ENCODE data around the gene AFG1L.
"Not testable (repeated sequence)": the region's sequence is repeated elsewhere in the genome, so short reads cannot be mapped to it uniquely, and the experiment has no call there.

AFG1L gene

GRCh38 chr6:108403236-108403635 lies 108.4 kb downstream of the AFG1L start:
- no peak for DNase-seq (ENCODE audit: low spot score)
- TF ChIP-seq CTCF (IDR thresholded peaks at IDR 0.05; ENCODE audit: extremely low read depth, insufficient read depth, missing control alignments) = no peak
- in situ Hi-C loops (cut with MboI; ENCODE audit: low pct_unique_long_range_greater_than_20kb, low sequenced_read_pairs, unreplicated experiment) = no loop called here

- in situ Hi-C loops (cut with MboI; ENCODE audit: low pct_unique_long_range_greater_than_20kb, low sequenced_read_pairs, unreplicated experiment) = no loop called here
- TF ChIP-seq CTCF (IDR thresholded peaks at IDR 0.05; ENCODE audit: extremely low read depth, insufficient read depth, missing control alignments) = no peak
- no peak for DNase-seq (ENCODE audit: low spot score)
Measured at GRCh38 chr6:108406943-108407342, 112.1 kb downstream of the AFG1L start.

GRCh38 chr6:108407904-108408827 lies 113.3 kb downstream of the AFG1L start:
- no peak for DNase-seq (ENCODE audit: low spot score)
- in situ Hi-C loops (cut with MboI; ENCODE audit: low pct_unique_long_range_greater_than_20kb, low sequenced_read_pairs, unreplicated experiment) = no loop called here
- no peak for TF ChIP-seq CTCF (IDR thresholded peaks at IDR 0.05; ENCODE audit: extremely low read depth, insufficient read depth, missing control alignments)

GRCh38 chr6:108408861-108409260 lies 114.0 kb downstream of the AFG1L start:
- DNase-seq (ENCODE audit: low spot score) = no peak
- in situ Hi-C loops (cut with MboI; ENCODE audit: low pct_unique_long_range_greater_than_20kb, low sequenced_read_pairs, unreplicated experiment) = no loop called here
- no peak for TF ChIP-seq CTCF (IDR thresholded peaks at IDR 0.05; ENCODE audit: extremely low read depth, insufficient read depth, missing control alignments)

- in situ Hi-C loops (cut with MboI; ENCODE audit: low pct_unique_long_range_greater_than_20kb, low sequenced_read_pairs, unreplicated experiment); DNase-seq (ENCODE audit: low spot score): not testable (repeated sequence)
Measured at GRCh38 chr6:108416047-108416833, 121.4 kb downstream of the AFG1L start.

- DNase-seq (ENCODE audit: low spot score) = no peak
- in situ Hi-C loops (cut with MboI; ENCODE audit: low pct_unique_long_range_greater_than_20kb, low sequenced_read_pairs, unreplicated experiment) = no loop called here
- TF ChIP-seq CTCF (IDR thresholded peaks at IDR 0.05; ENCODE audit: extremely low read depth, insufficient read depth, missing control alignments) = no peak
Measured at GRCh38 chr6:108417027-108417426, 122.2 kb downstream of the AFG1L start.

GRCh38 chr6:108419474-108419873 lies 124.6 kb downstream of the AFG1L start:
- no peak for DNase-seq (ENCODE audit: low spot score)
- in situ Hi-C loops (cut with MboI; ENCODE audit: low pct_unique_long_range_greater_than_20kb, low sequenced_read_pairs, unreplicated experiment) = no loop called here
- TF ChIP-seq CTCF (IDR thresholded peaks at IDR 0.05; ENCODE audit: extremely low read depth, insufficient read depth, missing control alignments) = no peak

Data from GM13977 (cell line).